A172 (cell line): ENCODE measurements around the gene SBF2. TPM values are rescaled to one million over a fixed set of nuclear protein-coding genes. Genes with fewer than 3 reads are reported as not detected.
"Not testable (repeated sequence)": the region's sequence is repeated elsewhere in the genome, so short reads cannot be mapped to it uniquely, and the experiment has no call there.

Experiments used
- DNase-seq: peaks from one replicate; pipeline ENCODE4 v3.0.0-alpha.2; 2015; ENCODE audit warnings: low spot score
- total RNA-seq: library from RNA; depleted of rRNA; stranded (reverse); fragments of >200 nt; shearing (Covaris generic); gene quantifications from 2 replicates; pipeline ENCODE4 v1.2.3, GENCODE V29; 2014

The SBF2 gene
- total RNA-seq, 1 experiment from 2014 or later = 34.7 TPM

- no peak for DNase-seq
These were observed 273.9 kb downstream of the SBF2 start for GRCh38 chr11:10019906-10020682.

- no peak for DNase-seq
These were observed 276.1 kb downstream of the SBF2 start for GRCh38 chr11:10017911-10018310.

GRCh38 chr11:10017050-10017449, 277.0 kb downstream of the SBF2 start:
- DNase-seq = no peak

- no peak for DNase-seq
These were observed 282.0 kb downstream of the SBF2 start for GRCh38 chr11:10012068-10012467.

GRCh38 chr11:10005955-10006525, 288.0 kb downstream of the SBF2 start:
- DNase-seq = no peak

GRCh38 chr11:10004526-10005113, 289.4 kb downstream of the SBF2 start:
- no peak for DNase-seq

- DNase-seq = no peak
These were observed 291.8 kb downstream of the SBF2 start for GRCh38 chr11:10002221-10002620.

- no peak for DNase-seq
These were observed 301.7 kb downstream of the SBF2 start for GRCh38 chr11:9992306-9992705.

- no peak for DNase-seq
These were observed 303.6 kb downstream of the SBF2 start for GRCh38 chr11:9990221-9990973.

- not testable (repeated sequence) for DNase-seq
These were observed 306.7 kb downstream of the SBF2 start for GRCh38 chr11:9987303-9987702.

- DNase-seq = peak; percentile 89
These were observed 311.0 kb downstream of the SBF2 start for GRCh38 chr11:9982796-9983579.

GRCh38 chr11:9982127-9982795, 311.8 kb downstream of the SBF2 start:
- peak; percentile 57 for DNase-seq

GRCh38 chr11:9980931-9981330, 313.1 kb downstream of the SBF2 start:
- DNase-seq = no peak

GRCh38 chr11:9977554-9977953, 316.5 kb downstream of the SBF2 start:
- no peak for DNase-seq

GRCh38 chr11:9974375-9974774, 319.6 kb downstream of the SBF2 start:
- DNase-seq = no peak

- DNase-seq = no peak
These were observed 320.1 kb downstream of the SBF2 start for GRCh38 chr11:9973921-9974320.

GRCh38 chr11:9972989-9973388, 321.0 kb downstream of the SBF2 start:
- peak; percentile 48 for DNase-seq

- DNase-seq = no peak
These were observed 322.1 kb downstream of the SBF2 start for GRCh38 chr11:9971894-9972293.

GRCh38 chr11:9969068-9969467, 325.0 kb downstream of the SBF2 start:
- DNase-seq = no peak

- no peak for DNase-seq
These were observed 331.3 kb downstream of the SBF2 start for GRCh38 chr11:9962722-9963121.

- DNase-seq = no peak
These were observed 336.9 kb downstream of the SBF2 start for GRCh38 chr11:9957072-9957471.
